ENCODE data around the gene CKM.
A peak's percentile ranks its signal among the peaks of the same experiment; 100 is the strongest.
"Not testable (repeated sequence)": the region's sequence is repeated elsewhere in the genome, so short reads cannot be mapped to it uniquely, and the experiment has no call there.

CKM gene

DNA sequence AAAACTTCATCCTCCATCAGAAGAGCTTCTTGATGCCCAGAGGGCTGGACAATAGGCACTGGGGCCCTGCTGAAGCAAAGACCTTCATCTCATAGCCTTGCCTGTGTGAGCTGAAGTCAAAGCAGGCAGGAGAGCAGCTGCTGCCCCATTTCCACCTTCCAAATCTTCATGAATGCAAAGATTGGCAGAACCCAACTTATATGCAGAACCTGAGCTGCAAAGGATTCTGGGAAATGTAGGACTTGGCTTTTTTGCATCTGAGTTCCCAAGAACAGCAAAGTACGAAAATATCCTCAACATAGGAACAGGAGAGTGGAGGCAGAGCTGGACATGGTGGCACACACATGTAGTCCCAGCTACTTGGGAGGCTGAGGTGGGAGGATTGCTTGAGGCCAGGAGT, 30.8 kb downstream of the CKM start:
- DNase-seq (ENCODE audit: low read depth in 2 of 2): no peak

DNA sequence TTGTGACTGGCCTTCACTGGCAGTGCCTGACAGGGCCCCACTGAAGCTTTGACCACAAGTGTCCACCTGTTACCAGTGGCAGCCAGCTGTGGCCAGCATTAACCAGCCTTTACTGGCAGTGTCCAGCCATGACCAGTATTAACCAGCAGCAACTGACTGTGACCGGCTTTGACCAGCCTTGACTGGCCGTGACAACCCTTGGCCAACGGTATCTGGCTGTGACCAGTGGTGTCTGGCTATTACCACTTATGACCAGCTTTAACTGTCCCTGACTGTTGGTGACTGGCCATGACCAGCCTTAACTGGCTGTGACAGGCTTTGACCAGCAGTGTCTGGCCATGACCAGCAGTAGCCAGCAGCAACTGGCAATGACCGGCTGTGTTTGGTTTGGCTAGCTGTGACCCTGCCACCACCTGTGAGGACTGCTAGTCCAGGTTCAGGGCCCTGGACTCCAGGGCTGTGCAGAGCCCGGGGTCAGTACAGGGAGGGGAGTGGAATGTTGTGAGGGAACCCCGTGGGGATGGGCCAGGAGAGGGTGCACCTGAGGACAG, 32.2 kb downstream of the CKM start:
- no peak for DNase-seq (ENCODE audit: low read depth in 2 of 2)

DNA sequence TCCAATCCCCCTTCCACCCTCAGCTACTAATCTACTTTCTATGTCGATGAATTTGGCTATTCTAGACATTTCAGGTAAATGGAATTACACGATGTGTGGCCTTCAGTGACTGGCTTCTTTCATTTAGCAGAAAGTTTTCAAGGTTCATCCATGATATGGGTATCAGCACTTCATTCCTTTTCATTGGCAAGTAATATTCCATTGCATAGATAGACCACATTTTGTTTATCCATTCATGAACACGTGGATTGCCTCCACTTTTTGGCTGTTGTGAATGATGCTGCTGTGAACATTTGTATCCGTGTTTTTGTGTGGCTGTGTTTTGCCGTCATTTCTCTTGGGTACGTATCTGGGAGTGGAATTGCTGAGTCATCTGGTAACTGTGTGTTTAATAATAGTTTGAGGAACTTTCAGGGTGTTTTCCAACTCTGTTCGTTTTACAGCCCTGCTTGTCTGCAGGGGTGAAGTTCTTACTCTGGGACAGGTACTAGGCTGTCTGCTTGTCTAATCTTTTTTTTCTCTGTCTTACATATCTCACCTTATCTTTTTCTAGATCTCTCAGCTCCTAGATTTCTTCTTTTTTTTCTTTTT, 39.1 kb downstream of the CKM start:
- no peak for DNase-seq (ENCODE audit: low read depth in 2 of 2)

DNA sequence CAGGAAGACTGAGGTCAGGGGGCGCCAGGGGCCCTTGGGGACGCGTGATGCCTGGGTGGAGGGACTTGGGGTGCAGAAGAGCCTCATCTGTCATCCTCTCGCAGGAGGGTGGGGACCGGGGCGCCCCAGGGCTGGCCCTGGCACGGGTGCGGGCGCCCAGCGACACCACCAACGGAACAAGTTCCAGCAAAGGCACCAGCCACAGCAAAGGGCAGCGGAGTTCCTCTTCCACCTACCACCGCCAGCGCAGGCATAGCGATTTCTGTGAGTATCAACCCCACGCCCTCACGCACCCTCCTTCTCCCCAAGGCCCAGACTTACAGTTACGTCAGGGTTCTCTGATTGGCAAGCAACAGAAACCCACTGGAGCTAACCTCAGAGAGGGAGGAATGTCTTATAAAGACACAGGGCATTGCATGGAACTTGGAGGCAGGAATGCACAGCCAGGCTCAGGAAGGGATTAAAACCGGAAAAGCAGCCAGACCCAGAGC, 42.2 kb downstream of the CKM start:
- no peak for DNase-seq (ENCODE audit: low read depth in 2 of 2)

DNA sequence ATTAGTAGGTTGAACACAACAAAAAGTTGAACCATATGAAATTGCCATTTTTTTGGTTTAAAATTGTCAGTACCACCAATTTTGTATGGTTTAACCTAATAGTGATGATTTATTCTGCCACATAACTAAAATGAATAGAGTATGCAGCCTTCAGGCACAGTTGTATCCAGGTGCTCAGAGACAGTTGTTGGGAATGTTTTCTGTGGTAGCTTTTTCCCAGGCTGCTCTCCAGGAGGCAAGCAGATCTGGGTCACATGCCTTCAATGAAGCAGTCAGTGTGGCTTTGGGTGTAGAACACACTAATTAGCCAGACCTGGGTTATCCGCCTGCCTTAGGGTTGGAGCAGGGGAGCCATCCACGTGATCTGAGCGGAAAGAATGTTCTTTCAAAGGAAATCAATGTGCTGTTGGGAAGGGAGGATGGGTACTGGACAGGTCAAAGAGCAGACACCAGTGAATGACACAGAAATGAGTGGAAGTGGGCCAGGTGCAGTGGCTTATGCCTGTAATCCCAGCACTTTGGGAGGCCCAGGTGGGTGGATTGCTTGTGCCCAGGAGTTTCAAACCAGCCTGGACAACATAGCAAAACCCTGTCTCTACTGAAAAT, 43.0 kb downstream of the CKM start:
- DNase-seq (ENCODE audit: low read depth in 2 of 2): no peak

DNA sequence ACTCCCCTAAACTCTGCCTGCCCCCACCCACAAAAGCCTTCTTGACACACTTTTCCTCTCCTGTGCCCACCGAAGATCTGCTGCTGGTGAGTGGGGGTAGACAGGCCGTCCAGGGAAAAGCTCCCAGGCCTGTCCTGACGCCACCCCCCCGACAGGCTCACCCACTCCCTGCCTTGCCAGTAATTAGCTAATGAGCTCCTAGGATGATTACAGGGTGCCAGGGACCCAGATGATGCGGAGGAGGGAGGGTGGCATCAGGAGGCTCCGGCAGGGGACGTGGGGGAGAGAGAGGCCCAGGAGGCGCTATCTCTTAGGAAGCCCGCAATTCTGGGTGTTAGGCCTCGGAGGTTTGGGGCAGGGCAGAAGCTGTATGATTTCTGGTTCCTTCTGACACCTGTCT, 44.6 kb downstream of the CKM start:
- no peak for DNase-seq (ENCODE audit: low read depth in 2 of 2)

DNA sequence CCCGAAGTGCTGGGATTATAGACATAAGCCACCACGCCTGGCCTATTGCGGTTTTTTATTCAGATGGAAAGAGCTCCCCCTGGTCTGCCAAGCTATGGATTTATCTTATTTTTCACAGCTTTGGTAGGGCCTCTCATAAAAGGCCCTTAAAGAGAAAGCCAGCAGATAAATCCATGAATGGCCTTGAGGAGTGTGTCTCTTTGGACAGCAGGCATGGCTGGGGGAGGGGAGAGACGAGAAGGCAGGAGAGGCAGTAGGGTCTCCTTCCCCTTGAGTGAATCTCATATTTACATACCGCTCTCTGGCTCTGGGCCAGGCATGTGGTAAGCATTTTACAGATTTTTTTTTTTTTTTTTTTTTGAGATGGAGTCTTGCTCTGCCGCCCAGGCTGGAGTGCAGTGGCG, 46.4 kb downstream of the CKM start:
- peak; percentile 47 to 53 for DNase-seq (ENCODE audit: low read depth in 2 of 2)

DNA sequence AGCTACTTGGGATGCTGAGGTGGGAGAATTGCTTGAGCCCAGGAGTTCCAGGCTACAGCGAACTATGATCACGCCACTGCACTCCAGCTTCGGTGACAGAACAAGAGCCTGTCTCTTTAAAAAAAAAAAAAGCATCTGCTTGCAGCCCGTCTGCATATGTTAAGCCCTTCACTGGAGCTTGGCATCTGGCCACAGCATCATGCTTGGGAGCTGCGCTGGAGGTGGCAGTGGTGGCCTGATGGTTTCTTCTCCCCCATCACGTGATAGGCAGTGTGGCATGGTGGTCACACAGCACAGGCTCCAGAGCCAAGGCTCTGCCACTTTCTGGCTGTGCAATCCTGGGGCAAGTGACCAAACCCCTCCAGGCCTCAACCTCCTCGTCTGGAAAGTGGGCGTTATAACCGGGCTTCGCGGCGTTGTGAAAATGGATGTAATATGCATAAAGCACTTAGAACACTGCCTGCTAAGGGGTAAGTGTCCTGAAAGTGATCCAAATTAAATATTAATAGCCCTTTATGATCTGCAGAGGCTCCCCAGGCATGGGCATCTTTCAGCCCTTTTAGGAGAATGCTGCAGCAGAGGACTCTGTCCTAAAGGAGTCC, 47.2 kb downstream of the CKM start:
- peak; percentile 19 to 26 for DNase-seq (ENCODE audit: low read depth in 2 of 2)

DNA sequence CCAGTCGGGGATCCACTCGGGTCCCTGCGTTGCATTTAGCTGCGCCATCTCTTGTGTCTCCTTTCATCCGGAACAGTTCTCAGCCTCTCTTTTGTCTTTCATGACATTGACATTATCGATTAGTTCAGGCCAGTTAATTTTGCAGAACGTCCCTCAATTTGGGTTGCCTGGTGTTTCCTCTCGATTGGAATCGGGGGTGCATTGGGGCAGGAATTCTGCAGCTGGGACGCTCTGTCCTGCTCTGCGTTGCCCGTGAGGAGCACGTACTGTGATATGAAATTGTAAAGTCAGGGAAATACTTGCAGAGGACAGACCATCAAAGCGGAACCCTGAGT, 49.2 kb downstream of the CKM start:
- no peak for DNase-seq (ENCODE audit: low read depth in 2 of 2)

DNA sequence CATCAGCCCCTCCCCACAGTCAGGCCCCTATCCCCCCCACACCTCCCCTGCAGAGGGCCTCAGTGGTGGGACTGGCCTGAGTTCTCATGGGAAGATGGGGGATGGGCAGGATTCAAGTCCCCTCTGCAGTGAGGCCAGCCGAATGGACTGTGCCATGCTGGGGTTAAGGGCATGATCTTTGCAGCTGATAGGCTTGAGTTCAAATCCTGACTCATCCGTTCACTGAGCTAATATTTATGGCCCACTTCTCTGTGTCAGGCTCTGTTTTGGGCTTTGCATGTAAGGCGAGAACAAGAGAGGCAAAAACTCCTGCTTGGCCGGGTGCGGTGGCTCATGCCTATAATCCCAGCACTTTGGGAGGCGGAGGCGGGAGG, 51.0 kb downstream of the CKM start:
- no peak for DNase-seq (ENCODE audit: low read depth in 2 of 2)

DNA sequence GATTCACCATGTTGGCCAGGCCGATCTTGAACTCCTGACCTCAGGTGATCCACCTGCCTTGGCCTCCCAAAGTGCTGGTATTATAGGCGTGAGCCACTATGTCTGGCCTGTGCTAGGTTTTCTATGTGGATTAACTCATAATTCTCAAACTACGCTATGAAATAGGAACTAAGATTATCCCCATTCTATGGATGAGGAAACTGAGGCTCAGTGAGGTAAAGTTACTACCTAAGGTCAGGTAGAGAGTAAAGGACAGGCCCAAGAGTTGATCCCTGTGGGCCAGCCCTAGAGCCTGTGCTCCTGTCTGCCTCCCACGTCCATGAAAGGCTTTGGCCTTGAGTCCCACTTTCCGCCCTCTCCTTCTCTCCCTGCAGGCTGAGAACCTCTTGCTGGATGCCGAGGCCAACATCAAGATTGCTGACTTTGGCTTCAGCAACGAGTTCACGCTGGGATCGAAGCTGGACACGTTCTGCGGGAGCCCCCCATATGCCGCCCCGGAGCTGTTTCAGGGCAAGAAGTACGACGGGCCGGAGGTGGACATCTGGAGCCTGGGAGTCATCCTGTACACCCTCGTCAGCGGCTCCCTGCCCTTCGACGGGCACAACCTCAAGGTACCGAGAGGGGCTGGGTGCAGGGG, 51.5 kb downstream of the CKM start:
- DNase-seq (ENCODE audit: low read depth in 2 of 2): no peak

DNA sequence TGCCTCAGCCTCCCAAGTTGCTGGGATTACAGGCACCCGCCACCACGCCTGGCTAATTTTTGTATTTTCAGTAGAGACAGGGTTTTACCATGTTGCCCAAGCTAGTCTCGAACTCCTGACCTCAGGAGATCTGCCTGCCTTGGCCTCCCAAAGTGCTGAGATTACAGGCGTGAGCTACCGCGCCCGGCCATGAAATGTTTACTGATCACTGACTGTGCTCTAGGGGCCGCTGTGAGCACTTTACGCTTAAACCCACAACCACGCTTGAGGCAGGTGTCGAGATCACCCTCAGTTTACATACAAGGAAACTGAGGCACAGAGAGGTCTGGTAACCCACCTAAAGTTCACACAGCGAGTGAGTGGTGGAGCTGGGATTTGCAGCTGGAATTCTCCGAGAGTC, 52.7 kb downstream of the CKM start:
- not testable (repeated sequence) for DNase-seq (ENCODE audit: low read depth in 2 of 2)

DNA sequence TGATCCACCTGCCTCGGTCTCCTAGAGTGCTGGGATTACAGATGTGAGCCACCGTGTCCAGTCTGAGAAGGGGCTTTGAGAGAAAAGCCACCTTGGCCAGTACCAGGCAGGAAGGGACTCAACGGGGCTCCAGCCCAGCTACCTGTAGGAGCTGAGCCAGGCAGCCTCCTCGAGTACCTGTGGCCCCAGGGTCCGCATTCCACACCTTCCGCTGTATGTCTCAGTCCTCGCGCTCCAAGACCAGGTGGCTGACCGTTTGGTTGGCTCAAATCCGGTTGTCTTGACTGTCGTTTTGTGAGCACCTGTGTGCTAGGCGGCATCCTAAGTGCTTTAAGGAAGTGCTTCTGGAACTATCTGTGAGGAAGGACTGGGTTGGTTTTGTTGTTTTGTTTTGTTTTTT, 55.4 kb downstream of the CKM start:
- no peak for DNase-seq (ENCODE audit: low read depth in 2 of 2)

DNA sequence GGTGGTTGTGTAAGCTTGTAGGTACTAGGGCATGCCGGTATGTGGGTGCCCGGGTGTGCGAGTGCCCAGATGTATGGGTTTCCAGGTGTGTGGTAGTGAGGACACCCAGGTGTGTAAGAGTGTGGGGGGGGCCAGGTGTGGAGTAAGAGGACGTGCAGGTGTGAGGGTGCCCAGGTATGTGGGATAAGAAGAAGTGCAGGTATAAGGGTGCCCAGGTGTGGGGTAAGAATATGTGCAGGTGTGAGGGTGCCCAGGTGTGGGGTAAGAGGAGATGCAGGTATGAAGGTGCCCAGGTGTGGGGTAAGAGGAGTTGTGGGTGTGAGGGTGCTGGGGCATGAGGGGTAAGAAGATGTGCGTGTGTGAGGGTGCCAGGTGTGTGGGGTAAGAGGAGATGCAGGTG, 57.3 kb downstream of the CKM start:
- no peak for DNase-seq (ENCODE audit: low read depth in 2 of 2)

DNA sequence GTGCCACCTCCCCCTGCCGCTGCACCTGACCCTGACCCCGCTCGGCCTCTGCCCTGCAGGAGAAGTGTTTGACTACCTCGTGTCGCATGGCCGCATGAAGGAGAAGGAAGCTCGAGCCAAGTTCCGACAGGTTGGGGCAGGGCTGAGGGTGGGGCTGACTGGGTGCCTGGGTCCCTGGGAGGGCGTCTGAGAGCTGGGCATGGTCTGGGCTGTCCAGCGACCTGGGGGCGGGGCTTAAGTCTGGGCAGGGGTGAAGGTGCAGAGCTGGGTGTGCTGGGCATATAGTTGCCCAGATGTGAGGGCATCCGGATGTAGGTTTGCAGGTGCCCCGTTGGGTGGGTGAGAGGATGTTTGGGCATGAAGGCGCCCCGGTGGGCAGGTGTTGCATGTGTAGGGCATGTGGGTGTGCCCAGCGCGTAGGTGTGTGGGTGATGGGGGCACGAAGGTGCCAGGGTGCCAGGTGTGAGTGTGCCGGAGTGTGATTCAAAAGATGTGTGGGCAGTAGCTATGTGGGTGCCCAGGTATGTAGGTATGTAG, 57.8 kb downstream of the CKM start:
- no peak for DNase-seq (ENCODE audit: low read depth in 2 of 2)

DNA sequence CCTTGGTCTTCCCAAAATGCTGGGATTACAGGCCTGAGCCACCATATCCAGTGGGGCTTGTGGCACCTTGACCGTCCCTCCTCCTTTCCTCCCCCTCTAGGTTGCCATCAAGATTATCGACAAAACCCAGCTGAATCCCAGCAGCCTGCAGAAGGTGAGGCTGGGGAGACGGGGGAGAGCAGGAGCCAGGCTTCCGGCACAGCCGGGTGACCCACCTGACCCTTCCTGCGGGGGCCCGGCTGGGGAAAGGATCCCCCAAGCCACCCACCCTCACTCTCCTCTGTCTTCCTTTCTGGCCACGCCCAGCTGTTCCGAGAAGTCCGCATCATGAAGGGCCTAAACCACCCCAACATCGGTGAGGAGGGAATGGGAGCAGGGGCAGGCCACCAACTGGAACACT, 59.7 kb downstream of the CKM start:
- DNase-seq (ENCODE audit: low read depth in 2 of 2): no peak

DNA sequence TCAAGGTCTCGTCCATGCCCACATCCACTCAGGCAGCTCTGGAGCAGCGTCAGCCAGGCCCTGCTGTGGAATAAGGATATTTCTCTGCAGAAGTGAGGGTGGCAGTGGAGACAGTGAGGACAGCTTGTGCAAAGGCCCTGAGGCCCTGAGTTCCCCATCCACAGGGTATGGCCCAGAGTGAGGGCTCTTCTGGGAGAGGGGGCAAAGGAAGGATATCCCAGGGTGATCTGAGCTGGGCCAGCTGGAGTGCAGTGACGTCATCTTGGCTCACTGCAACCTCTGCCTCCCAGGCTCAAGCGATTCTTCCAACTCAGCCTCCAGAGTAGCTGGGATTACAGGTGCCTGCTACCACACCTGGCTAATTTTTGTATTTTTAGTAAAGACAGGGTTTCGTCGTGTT, 60.1 kb downstream of the CKM start:
- no peak for DNase-seq (ENCODE audit: low read depth in 2 of 2)

DNA sequence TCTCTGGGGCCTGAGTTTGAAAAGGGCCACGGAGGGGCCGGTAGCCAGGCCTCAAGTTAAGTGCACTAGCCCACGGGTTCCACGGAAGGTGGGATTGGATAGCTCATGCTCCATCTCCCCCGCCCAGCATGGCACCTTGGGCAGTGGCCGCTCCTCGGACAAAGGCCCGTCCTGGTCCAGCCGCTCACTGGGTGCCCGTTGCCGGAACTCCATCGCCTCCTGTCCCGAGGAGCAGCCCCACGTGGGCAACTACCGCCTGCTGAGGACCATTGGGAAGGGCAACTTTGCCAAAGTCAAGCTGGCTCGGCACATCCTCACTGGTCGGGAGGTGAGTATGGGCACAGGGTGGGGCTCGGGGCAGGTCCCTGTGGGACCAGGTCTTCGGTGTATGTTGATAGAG, 63.8 kb downstream of the CKM start:
- DNase-seq (ENCODE audit: low read depth in 2 of 2): no peak

DNA sequence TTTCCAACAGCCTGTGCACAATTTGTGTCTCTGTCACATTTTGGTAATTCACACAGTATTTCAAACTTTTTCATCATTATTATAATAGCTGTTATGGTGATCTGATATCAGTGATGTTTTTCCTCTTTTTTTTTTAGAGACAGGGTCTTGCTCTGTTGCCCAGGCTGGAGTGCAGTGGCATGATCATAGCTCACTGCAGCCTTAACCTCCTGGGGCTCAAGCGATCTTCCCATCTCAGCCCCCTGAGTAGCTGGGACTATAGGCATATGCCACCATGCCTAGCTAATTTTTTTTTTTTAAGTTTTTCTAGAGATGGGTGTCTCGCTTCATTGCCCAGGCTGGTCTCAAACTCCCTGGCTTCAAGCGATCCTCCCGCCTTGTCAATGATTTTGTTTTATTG, 65.8 kb downstream of the CKM start:
- no peak for DNase-seq (ENCODE audit: low read depth in 2 of 2)
